Osteocyte (in vitro differentiated cells): ENCODE data around the gene MTMR1. TPM values are rescaled to one million over a fixed set of nuclear protein-coding genes. Genes with fewer than 3 reads are reported as not detected.

Experiments
- DNase-seq: peaks from one replicate; pipeline ENCODE4 v3.0.0; 2021; ENCODE audit warnings: mixed read lengths; ENCODE audit not compliant: unreplicated experiment; ENCODE audit errors: extremely low spot score
- H3K27ac Mint-ChIP-seq: one replicate; pipeline ENCODE4 v1.8.0; 2021; ENCODE audit warnings: mild to moderate bottlenecking, mixed read lengths; ENCODE audit not compliant: unreplicated experiment
- H3K27me3 Mint-ChIP-seq: one replicate; pipeline ENCODE4 v1.8.0; 2021; ENCODE audit warnings: mixed read lengths; ENCODE audit not compliant: unreplicated experiment
- H3K36me3 Mint-ChIP-seq: one replicate; pipeline ENCODE4 v1.8.0; 2021; ENCODE audit warnings: mixed read lengths; ENCODE audit not compliant: unreplicated experiment
- H3K4me1 Mint-ChIP-seq: one replicate; pipeline ENCODE4 v1.8.0; 2021; ENCODE audit warnings: mixed read lengths; ENCODE audit not compliant: unreplicated experiment
- H3K4me3 Mint-ChIP-seq: one replicate; pipeline ENCODE4 v1.8.0; 2021; ENCODE audit warnings: mild to moderate bottlenecking, moderate library complexity, mixed read lengths; ENCODE audit not compliant: unreplicated experiment
- H3K9me3 Mint-ChIP-seq: one replicate; pipeline ENCODE4 v1.8.0; 2021; ENCODE audit warnings: mixed read lengths; ENCODE audit not compliant: unreplicated experiment
- CTCF ChIP-seq: fragments of 200-600 bp; sonication (generic); IDR thresholded peaks from 2 replicates; pipeline ENCODE4 v1.5.0; 2021; ENCODE audit warnings: antibody characterized with exemption, mild to moderate bottlenecking, moderate library complexity
- total RNA-seq: library from RNA; stranded (reverse); gene quantifications from 2 replicates; pipeline ENCODE4 v1.2.1, GENCODE V29; 2021

Gene MTMR1
- total RNA-seq, 1 donor from 2014 or later, result 23.6 TPM

- Mint-ChIP-seq H3K27ac (no peak overlapping the region), H3K9me3 (peaks cover 9% of the 10 kb centered on the region), H3K4me3 (no peak overlapping the region), H3K4me1 (peaks cover 3% of the 10 kb centered on the region), H3K36me3 (peaks cover 4% of the 10 kb centered on the region), H3K27me3 (no peaks in the 10 kb centered on the region)
- no peak for DNase-seq
- no peak for TF ChIP-seq CTCF
Observed at GRCh38 chrX:150676221-150676620, 17.0 kb upstream of the MTMR1 start.

- Mint-ChIP-seq H3K27me3 (no peaks in the 10 kb centered on the region), H3K4me3 (no peak overlapping the region), H3K36me3 (no peaks in the 10 kb centered on the region), H3K9me3 (peaks cover 9% of the 10 kb centered on the region), H3K27ac (no peak overlapping the region), H3K4me1 (peaks cover 3% of the 10 kb centered on the region)
- DNase-seq, result no peak
- peak; percentile 58 for TF ChIP-seq CTCF
Observed at GRCh38 chrX:150680974-150681373, 12.2 kb upstream of the MTMR1 start.

GRCh38 chrX:150683112-150683511 is 10.1 kb upstream of the MTMR1 start:
- TF ChIP-seq CTCF, result no peak
- no peaks in the 10 kb centered on the region for H3K4me1 Mint-ChIP-seq
- no peak for DNase-seq
- no peaks in the 10 kb centered on the region for H3K36me3 Mint-ChIP-seq
- H3K4me3 Mint-ChIP-seq, result no peak overlapping the region
- peaks cover 3% of the 10 kb centered on the region for H3K9me3 Mint-ChIP-seq
- H3K27ac Mint-ChIP-seq, result no peak overlapping the region
- H3K27me3 Mint-ChIP-seq, result no peaks in the 10 kb centered on the region

- Mint-ChIP-seq H3K27me3 (no peaks in the 10 kb centered on the region), H3K36me3 (no peaks in the 10 kb centered on the region), H3K27ac (no peak overlapping the region), H3K4me1 (no peaks in the 10 kb centered on the region), H3K9me3 (peaks cover 3% of the 10 kb centered on the region), H3K4me3 (no peak overlapping the region)
- no peak for DNase-seq
- TF ChIP-seq CTCF, result peak; percentile 60
Observed at GRCh38 chrX:150683536-150684146, 9.6 kb upstream of the MTMR1 start.

- Mint-ChIP-seq H3K9me3 (peaks cover 12% of the 10 kb centered on the region), H3K4me1 (peaks cover 16% of the 10 kb centered on the region), H3K27ac (peak overlapping the region; percentile 63), H3K36me3 (no peaks in the 10 kb centered on the region), H3K27me3 (no peaks in the 10 kb centered on the region), H3K4me3 (no peak overlapping the region)
- no peak for DNase-seq
- TF ChIP-seq CTCF, result no peak
Observed at GRCh38 chrX:150688911-150689451, 4.2 kb upstream of the MTMR1 start.
